HepG2 (cell line): Measurements from ENCODE around the gene MYL11.

Experiments used
- ARID4A ChIP-seq: sonication (generic); formaldehyde crosslinking; IDR thresholded peaks from 2 replicates; pipeline ENCODE4 v1.5.0; 2020; ENCODE audit warnings: mild to moderate bottlenecking, missing genetic modification reagents, borderline replicate concordance
- SP140L ChIP-seq: sonication (generic); formaldehyde crosslinking; IDR thresholded peaks from 2 replicates; pipeline ENCODE4 v1.4.0; 2020; ENCODE audit warnings: missing genetic modification reagents, borderline replicate concordance
- STAT5B ChIP-seq: sonication (generic); formaldehyde crosslinking; IDR thresholded peaks from 2 replicates; pipeline ENCODE4 v1.4.0; 2020; ENCODE audit warnings: missing genetic modification reagents
- TSC22D2 ChIP-seq: sonication (generic); formaldehyde crosslinking; IDR thresholded peaks from 2 replicates; pipeline ENCODE4 v1.5.1; 2020; ENCODE audit warnings: missing genetic modification reagents, mild to moderate bottlenecking, borderline replicate concordance
- ZHX1 ChIP-seq: sonication (generic); formaldehyde crosslinking; IDR thresholded peaks from 2 replicates; pipeline ENCODE4 v1.8.1; 2022; ENCODE audit warnings: low read depth, mild to moderate bottlenecking, missing genetic modification reagents
- ZNF83 ChIP-seq: sonication (generic); formaldehyde crosslinking; IDR thresholded peaks from 2 replicates; pipeline ENCODE4 v1.4.0; 2020; ENCODE audit warnings: missing genetic modification reagents, mild to moderate bottlenecking, borderline replicate concordance

GRCh38 chr16:30357085-30357714, 17.4 kb upstream of the MYL11 start:
- no peak for TF ChIP-seq ARID4A (CRISPR knock-in tag)
- TF ChIP-seq ZHX1 (CRISPR knock-in tag) = no peak
- TF ChIP-seq TSC22D2 (CRISPR knock-in tag) = no peak
- TF ChIP-seq ZNF83 = no peak
- no peak for TF ChIP-seq SP140L (CRISPR knock-in tag)
- TF ChIP-seq STAT5B (CRISPR knock-in tag) = no peak
